Natural killer cell (primary cell): ENCODE measurements around the gene CRACR2A. TPM values are rescaled to one million over a fixed set of nuclear protein-coding genes. Genes with fewer than 3 reads are reported as not detected.
A peak's percentile ranks its signal among the peaks of the same experiment; 100 is the strongest.

Source experiments
- ATAC-seq, 3 donors: fragments of 150-1000 bp in 2 of 3; fragments of 200-7000 bp in 1 of 3; cut with Tn5 transposase; 1 replicate in 1 of 3; 2 replicates in 2 of 3; pipeline ENCODE4 v1.10.0; 2021; ENCODE audit warnings: mild to moderate bottlenecking in 2 of 3, moderate library complexity in 2 of 3
- DNase-seq, 2 donors: peaks; one replicate each; pipeline versions ENCODE4 v3.0.0 to v3.0.0-alpha.2; 2013 to 2021; ENCODE audit warnings: mixed read lengths in 1 of 2
- H3K27ac ChIP-seq: one replicate; pipeline ENCODE4 v1.5.1; 2013; ENCODE audit warnings: mild to moderate bottlenecking, low read length
- H3K27me3 ChIP-seq: one replicate; pipeline ENCODE4 v1.6.1; 2013; ENCODE audit warnings: low read length; ENCODE audit not compliant: control insufficient read depth, insufficient read depth
- H3K36me3 ChIP-seq: one replicate; pipeline ENCODE4 v1.6.1; 2013; ENCODE audit warnings: low read length; ENCODE audit not compliant: control insufficient read depth, insufficient read depth
- H3K4me1 ChIP-seq: one replicate; pipeline ENCODE4 v1.6.1; 2013; ENCODE audit warnings: low read length; ENCODE audit not compliant: control insufficient read depth, insufficient read depth
- H3K4me3 ChIP-seq: one replicate; pipeline ENCODE4 v1.5.1; 2013; ENCODE audit warnings: low read length
- H3K9me3 ChIP-seq: one replicate; pipeline ENCODE4 v1.6.1; 2013; ENCODE audit warnings: low read length; ENCODE audit not compliant: control insufficient read depth, insufficient read depth
- H3K27ac Mint-ChIP-seq, 2 donors: one replicate each; pipeline ENCODE4 v1.8.0; 2022; ENCODE audit warnings: mild to moderate bottlenecking in 2 of 2, mixed read lengths in 2 of 2, moderate library complexity in 1 of 2
- H3K27me3 Mint-ChIP-seq, 2 donors: one replicate each; pipeline ENCODE4 v1.8.0; 2022; ENCODE audit warnings: low read depth in 2 of 2, mixed read lengths in 2 of 2
- H3K36me3 Mint-ChIP-seq: one replicate; pipeline ENCODE4 v1.8.0; 2022; ENCODE audit warnings: mixed read lengths
- H3K4me1 Mint-ChIP-seq, 2 donors: one replicate each; pipeline ENCODE4 v1.8.0; 2022; ENCODE audit warnings: mixed read lengths in 2 of 2
- H3K4me3 Mint-ChIP-seq: one replicate; pipeline ENCODE4 v1.8.0; 2022; ENCODE audit warnings: mild to moderate bottlenecking, moderate library complexity, mixed read lengths
- H3K9me3 Mint-ChIP-seq, 2 donors: one replicate each; pipeline ENCODE4 v1.8.0; 2022; ENCODE audit warnings: mixed read lengths in 2 of 2
- WGBS: methylation state at CpG from one replicate; pipeline ENCODE4 v1.1.7; 2013; ENCODE audit warnings: missing lambda C conversion rate; ENCODE audit not compliant: insufficient coverage; 5-methylcytosine and 5-hydroxymethylcytosine counted together
- intact Hi-C: fragments of 100-400 bp; cut with micrococcal nuclease; formaldehyde crosslinking; loops from one replicate; pipeline ENCODE4 v1.14.2; 2022
- total RNA-seq, 4 donors: library from RNA; stranded (reverse); fragments of 120-200 nt in 1 of 4; gene quantifications; one replicate each; pipeline versions ENCODE4 v1.2.3 to v1.2.4, GENCODE V29; 2013 to 2022
- TF ChIP-seq, protein P1 (sequence below): fragments of 200-600 bp; IDR thresholded peaks from one replicate; pipeline ENCODE4 v1.8.0; 2022; ENCODE audit warnings: antibody characterized with exemption

CRACR2A gene
- total RNA-seq, 3 donors from 2014 or later (not counting 1 experiment from before 2014, with no cell fraction given) = 59.8 to 94.4 (median 80.5) TPM

DNA sequence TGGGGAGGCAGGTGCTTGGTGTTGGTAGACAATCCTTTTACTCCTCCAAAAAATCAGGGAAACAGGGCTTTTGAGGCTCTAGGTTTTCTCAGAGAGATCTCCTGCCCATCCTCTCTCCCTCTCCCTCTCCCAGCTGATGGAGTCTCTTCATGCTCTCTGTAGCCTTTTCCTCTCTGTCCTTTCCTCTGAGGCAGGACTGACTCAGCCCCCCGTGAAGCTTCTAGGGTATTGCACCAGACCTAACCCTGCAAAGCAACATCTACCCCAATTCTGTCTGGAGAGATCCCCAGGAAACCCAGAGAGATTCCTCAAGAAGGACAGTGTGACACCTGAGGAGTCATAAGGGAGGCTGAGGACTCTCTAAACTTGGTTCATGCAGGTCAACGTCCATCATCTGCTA is 66.4 kb downstream of the CRACR2A start:
- no peak overlapping the region for H3K4me3 ChIP-seq
- peaks cover 10 to 27% of the 10 kb centered on the region in 2 donors for H3K4me1 Mint-ChIP-seq
- ATAC-seq = no peak
- no peak for DNase-seq
- H3K27me3 ChIP-seq = no peaks in the 10 kb centered on the region
- H3K27me3 Mint-ChIP-seq = no peaks in the 10 kb centered on the region
- no peak overlapping the region for H3K4me3 Mint-ChIP-seq
- no peaks in the 10 kb centered on the region for H3K36me3 Mint-ChIP-seq
- peaks cover 11% of the 10 kb centered on the region for H3K36me3 ChIP-seq
- intact Hi-C loops = no loop called here
- H3K9me3 ChIP-seq = no peaks in the 10 kb centered on the region
- H3K27ac Mint-ChIP-seq = peak overlapping the region; percentile 55 to 71
- TF ChIP-seq, protein P1, sequence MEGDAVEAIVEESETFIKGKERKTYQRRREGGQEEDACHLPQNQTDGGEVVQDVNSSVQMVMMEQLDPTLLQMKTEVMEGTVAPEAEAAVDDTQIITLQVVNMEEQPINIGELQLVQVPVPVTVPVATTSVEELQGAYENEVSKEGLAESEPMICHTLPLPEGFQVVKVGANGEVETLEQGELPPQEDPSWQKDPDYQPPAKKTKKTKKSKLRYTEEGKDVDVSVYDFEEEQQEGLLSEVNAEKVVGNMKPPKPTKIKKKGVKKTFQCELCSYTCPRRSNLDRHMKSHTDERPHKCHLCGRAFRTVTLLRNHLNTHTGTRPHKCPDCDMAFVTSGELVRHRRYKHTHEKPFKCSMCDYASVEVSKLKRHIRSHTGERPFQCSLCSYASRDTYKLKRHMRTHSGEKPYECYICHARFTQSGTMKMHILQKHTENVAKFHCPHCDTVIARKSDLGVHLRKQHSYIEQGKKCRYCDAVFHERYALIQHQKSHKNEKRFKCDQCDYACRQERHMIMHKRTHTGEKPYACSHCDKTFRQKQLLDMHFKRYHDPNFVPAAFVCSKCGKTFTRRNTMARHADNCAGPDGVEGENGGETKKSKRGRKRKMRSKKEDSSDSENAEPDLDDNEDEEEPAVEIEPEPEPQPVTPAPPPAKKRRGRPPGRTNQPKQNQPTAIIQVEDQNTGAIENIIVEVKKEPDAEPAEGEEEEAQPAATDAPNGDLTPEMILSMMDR = no peak
- H3K4me1 ChIP-seq = no peaks in the 10 kb centered on the region
- no peak overlapping the region for H3K27ac ChIP-seq
- peaks cover 0 to 2% of the 10 kb centered on the region in 2 donors for H3K9me3 Mint-ChIP-seq
- 100% methylated on average over 2 of the region's 2 CpGs for WGBS

DNA sequence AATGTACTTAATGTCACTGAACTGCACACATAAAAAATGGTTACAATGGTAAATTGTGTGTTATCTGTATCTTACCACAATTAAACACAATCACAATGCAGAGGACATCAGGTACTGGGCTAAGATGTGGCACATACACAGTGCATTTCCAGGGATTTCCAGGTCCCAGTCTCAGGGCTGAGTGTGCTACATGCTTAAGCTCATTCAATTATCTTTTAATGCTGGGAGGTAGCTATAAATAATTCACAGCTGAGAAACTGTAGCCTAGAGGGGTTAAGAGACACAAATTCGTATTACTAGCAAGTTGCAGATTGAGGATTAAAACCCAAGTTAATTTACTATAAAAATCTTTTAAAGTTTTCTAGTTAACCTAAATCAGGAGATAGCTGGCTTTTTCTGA is 67.1 kb downstream of the CRACR2A start:
- ATAC-seq (no peak), DNase-seq (no peak)
- no peaks in the 10 kb centered on the region for H3K27me3 ChIP-seq
- H3K9me3 Mint-ChIP-seq = peaks cover 0 to 2% of the 10 kb centered on the region in 2 donors
- no peak overlapping the region for H3K4me3 ChIP-seq
- H3K9me3 ChIP-seq = no peaks in the 10 kb centered on the region
- no peak overlapping the region for H3K4me3 Mint-ChIP-seq
- intact Hi-C loops = no loop called here
- WGBS = no CpG with 5 or more reads among the region's 1 CpG
- H3K27ac ChIP-seq = no peak overlapping the region
- H3K36me3 ChIP-seq = peaks cover 11% of the 10 kb centered on the region
- peak overlapping the region in 1 of 2 donors; percentile 39 for H3K27ac Mint-ChIP-seq
- no peaks in the 10 kb centered on the region for H3K27me3 Mint-ChIP-seq
- TF ChIP-seq, protein P1 = no peak
- peaks cover 10 to 27% of the 10 kb centered on the region in 2 donors for H3K4me1 Mint-ChIP-seq
- H3K4me1 ChIP-seq = no peaks in the 10 kb centered on the region
- no peaks in the 10 kb centered on the region for H3K36me3 Mint-ChIP-seq

DNA sequence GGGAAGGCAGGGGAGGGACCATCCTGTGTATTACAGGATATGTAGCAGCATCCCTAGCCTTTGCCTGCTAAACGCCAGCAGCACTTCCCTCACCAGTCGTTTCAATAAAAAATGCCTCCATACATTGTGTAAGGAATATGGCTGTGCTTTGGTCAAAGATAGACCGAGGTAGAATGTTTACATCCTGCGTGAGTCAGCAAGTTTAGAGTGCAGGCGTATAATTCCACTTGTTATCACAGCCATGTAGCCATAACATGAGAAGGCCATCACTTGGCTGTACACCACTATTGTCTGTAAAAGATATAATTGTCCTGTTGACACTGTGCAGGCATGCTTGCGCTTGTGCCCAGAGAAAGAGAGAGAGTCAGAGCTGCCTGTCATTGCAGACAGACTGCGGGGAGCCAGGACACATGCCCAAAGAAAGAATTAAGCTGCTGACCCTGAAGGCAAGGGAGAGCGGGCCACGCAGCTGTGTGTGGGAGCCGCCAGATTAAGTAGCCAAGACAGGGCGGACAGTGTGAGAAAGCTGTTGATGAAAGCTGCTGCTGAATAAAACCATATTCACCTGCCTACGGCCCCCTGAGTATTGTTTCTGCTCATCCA is 68.4 kb downstream of the CRACR2A start:
- H3K36me3 Mint-ChIP-seq = no peaks in the 10 kb centered on the region
- ATAC-seq (no peak), DNase-seq (no peak)
- Histone ChIP-seq H3K36me3 (peaks cover 18% of the 10 kb centered on the region), H3K4me1 (no peaks in the 10 kb centered on the region), H3K4me3 (no peak overlapping the region), H3K27ac (no peak overlapping the region), H3K27me3 (no peaks in the 10 kb centered on the region), H3K9me3 (no peaks in the 10 kb centered on the region)
- H3K27me3 Mint-ChIP-seq = no peaks in the 10 kb centered on the region
- H3K4me3 Mint-ChIP-seq = no peak overlapping the region
- peaks cover 10 to 27% of the 10 kb centered on the region in 2 donors for H3K4me1 Mint-ChIP-seq
- H3K9me3 Mint-ChIP-seq = no peaks in the 10 kb centered on the region
- WGBS = 96% methylated on average over 12 of the region's 12 CpGs
- TF ChIP-seq, protein P1 = no peak
- intact Hi-C loops = no loop called here
- H3K27ac Mint-ChIP-seq = no peak overlapping the region

DNA sequence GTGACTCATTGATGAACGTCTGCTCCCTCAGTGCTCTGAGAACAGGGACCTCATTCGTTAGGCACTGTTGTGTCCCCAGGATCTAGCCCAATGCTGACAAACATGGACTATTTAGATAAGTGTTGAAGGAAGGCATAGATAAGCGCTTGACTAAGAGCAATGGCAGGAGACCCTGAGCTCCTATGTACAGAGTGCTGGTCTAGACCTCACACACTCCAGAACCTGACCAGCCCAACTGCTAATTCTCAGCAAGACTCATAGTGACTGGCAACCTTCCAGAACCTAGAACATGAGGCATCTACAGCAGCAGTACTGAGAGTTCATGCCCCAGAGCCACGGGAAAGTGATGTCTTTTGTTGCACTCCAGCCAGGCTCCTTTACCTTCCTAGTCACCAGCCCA is 69.2 kb downstream of the CRACR2A start:
- Mint-ChIP-seq H3K9me3 (no peaks in the 10 kb centered on the region), H3K36me3 (no peaks in the 10 kb centered on the region), H3K27ac (peak overlapping the region in 1 of 2 donors; percentile 6), H3K4me3 (no peak overlapping the region), H3K27me3 (no peaks in the 10 kb centered on the region), H3K4me1 (peaks cover 10 to 18% of the 10 kb centered on the region in 2 donors)
- H3K4me1 ChIP-seq = no peaks in the 10 kb centered on the region
- WGBS = 99% methylated on average over 4 of the region's 4 CpGs
- H3K4me3 ChIP-seq = no peak overlapping the region
- no peaks in the 10 kb centered on the region for H3K27me3 ChIP-seq
- no peak overlapping the region for H3K27ac ChIP-seq
- intact Hi-C loops = no loop called here
- H3K36me3 ChIP-seq = peaks cover 26% of the 10 kb centered on the region
- TF ChIP-seq, protein P1 = no peak
- ATAC-seq = no peak
- DNase-seq = no peak
- H3K9me3 ChIP-seq = no peaks in the 10 kb centered on the region
